NT2/D1 (cell line): Measurements from ENCODE around the gene YPEL5.
"Not testable (repeated sequence)": the region's sequence is repeated elsewhere in the genome, so short reads cannot be mapped to it uniquely, and the experiment has no call there.

ENCODE experiments used
- DNase-seq: peaks from one replicate; pipeline ENCODE4 v3.0.0-alpha.2; 2011; ENCODE audit warnings: low read depth, low spot score
- H3K27me3 ChIP-seq: 2 replicates; pipeline ENCODE4 v1.6.0; 2011; ENCODE audit warnings: mild to moderate bottlenecking; ENCODE audit not compliant: insufficient read length, insufficient read depth
- H3K36me3 ChIP-seq: 2 replicates; pipeline ENCODE4 v1.6.1; 2011; ENCODE audit warnings: mild to moderate bottlenecking, low read length, mixed read lengths; ENCODE audit not compliant: insufficient read depth, insufficient read length
- H3K4me1 ChIP-seq: 2 replicates; pipeline ENCODE4 v1.5.1; 2011; ENCODE audit not compliant: insufficient read depth, insufficient read length
- H3K4me3 ChIP-seq: 2 replicates; pipeline ENCODE4 v1.5.1; 2011; ENCODE audit warnings: low read depth; ENCODE audit not compliant: insufficient read length
- H3K9ac ChIP-seq: 2 replicates; pipeline ENCODE4 v1.6.0; 2011; ENCODE audit warnings: low read depth; ENCODE audit not compliant: insufficient read length
- H3K9me3 ChIP-seq: 2 replicates; pipeline ENCODE4 v1.5.1; 2011; ENCODE audit warnings: mild to moderate bottlenecking, low read length; ENCODE audit not compliant: insufficient read depth
- SUZ12 ChIP-seq: IDR thresholded peaks from 2 replicates; pipeline ENCODE4 v1.6.1; 2011; ENCODE audit not compliant: insufficient read length, insufficient read depth; ENCODE audit errors: extremely low read depth
- YY1 ChIP-seq: IDR thresholded peaks from 2 replicates; pipeline ENCODE4 v1.6.1; 2011; ENCODE audit not compliant: insufficient read length, insufficient read depth
- ZNF274 ChIP-seq: IDR thresholded peaks from 2 replicates; pipeline ENCODE4 v1.6.1; 2011; ENCODE audit warnings: mild to moderate bottlenecking, low read depth, low read length

YPEL5 gene

GRCh38 chr2:30139131-30139870, 7.5 kb upstream of the YPEL5 start:
- Histone ChIP-seq H3K9ac (no peak overlapping the region), H3K4me1 (no peaks in the 10 kb centered on the region), H3K9me3 (no peaks in the 10 kb centered on the region), H3K27me3 (no peaks in the 10 kb centered on the region), H3K4me3 (no peak overlapping the region), H3K36me3 (no peaks in the 10 kb centered on the region)
- TF ChIP-seq YY1 (no peak), ZNF274 (no peak)
- no peak for DNase-seq

GRCh38 chr2:30141136-30141535, 5.7 kb upstream of the YPEL5 start:
- TF ChIP-seq ZNF274 (no peak), SUZ12 (no peak)
- H3K9me3 ChIP-seq: no peaks in the 10 kb centered on the region
- DNase-seq: no peak
- no peak overlapping the region for H3K4me3 ChIP-seq
- peaks cover 9% of the 10 kb centered on the region for H3K27me3 ChIP-seq
- H3K4me1 ChIP-seq: no peaks in the 10 kb centered on the region
- H3K36me3 ChIP-seq: no peaks in the 10 kb centered on the region
- H3K9ac ChIP-seq: no peak overlapping the region

GRCh38 chr2:30144260-30144659, 2.5 kb upstream of the YPEL5 start:
- H3K4me1 ChIP-seq: no peaks in the 10 kb centered on the region
- no peak for DNase-seq
- H3K9me3 ChIP-seq: no peaks in the 10 kb centered on the region
- peaks cover 9% of the 10 kb centered on the region for H3K27me3 ChIP-seq
- H3K9ac ChIP-seq: no peak overlapping the region
- H3K36me3 ChIP-seq: peaks cover 4% of the 10 kb centered on the region
- H3K4me3 ChIP-seq: no peak overlapping the region
- TF ChIP-seq SUZ12 (no peak), ZNF274 (no peak), YY1 (no peak)

GRCh38 chr2:30144951-30145350, 1.9 kb upstream of the YPEL5 start:
- DNase-seq: not testable (repeated sequence)

GRCh38 chr2:30145826-30146336, 926 bp upstream of the YPEL5 start:
- TF ChIP-seq YY1: no peak
- no peak for TF ChIP-seq ZNF274
- no peak for TF ChIP-seq SUZ12
- H3K36me3 ChIP-seq: peaks cover 4% of the 10 kb centered on the region
- no peaks in the 10 kb centered on the region for H3K4me1 ChIP-seq
- peaks cover 9% of the 10 kb centered on the region for H3K27me3 ChIP-seq
- H3K4me3 ChIP-seq: peak overlapping the region; percentile 25
- no peak overlapping the region for H3K9ac ChIP-seq
- DNase-seq: no peak
- H3K9me3 ChIP-seq: no peaks in the 10 kb centered on the region

More at GRCh38 chr2:30144951-30145350, 1.9 kb upstream of the YPEL5 start:
- not testable (repeated sequence) for H3K27me3 ChIP-seq, H3K9ac ChIP-seq, H3K9me3 ChIP-seq, H3K36me3 ChIP-seq, H3K4me3 ChIP-seq, H3K4me1 ChIP-seq

GRCh38 chr2:30147196-30147714, 448 bp downstream of the YPEL5 start:
- Histone ChIP-seq H3K9me3 (no peaks in the 10 kb centered on the region), H3K4me3 (peak overlapping the region; percentile 66), H3K27me3 (peaks cover 9% of the 10 kb centered on the region), H3K4me1 (no peaks in the 10 kb centered on the region), H3K36me3 (peaks cover 4% of the 10 kb centered on the region), H3K9ac (peak overlapping the region; percentile 79)
- DNase-seq: no peak
- no peak for TF ChIP-seq ZNF274
- TF ChIP-seq YY1: no peak
- no peak for TF ChIP-seq SUZ12

GRCh38 chr2:30147715-30148610, 1.2 kb downstream of the YPEL5 start:
- Histone ChIP-seq H3K27me3 (peaks cover 9% of the 10 kb centered on the region), H3K36me3 (peaks cover 4% of the 10 kb centered on the region), H3K9ac (peak overlapping the region; percentile 39), H3K4me3 (peak overlapping the region; percentile 66), H3K4me1 (no peaks in the 10 kb centered on the region), H3K9me3 (no peaks in the 10 kb centered on the region)
- no peak for TF ChIP-seq ZNF274
- no peak for TF ChIP-seq YY1
- TF ChIP-seq SUZ12: no peak
- DNase-seq: peak; percentile 49
